ENCODE data around the gene SRMS. TPM values are rescaled to one million over a fixed set of nuclear protein-coding genes. Genes with fewer than 3 reads are reported as not detected.

The SRMS gene
- total and polyA plus RNA-seq, 2 of the 13 experiments (the other 11 are each of a cell fraction or from before 2014, with no cell fraction given), result not detected

DNA sequence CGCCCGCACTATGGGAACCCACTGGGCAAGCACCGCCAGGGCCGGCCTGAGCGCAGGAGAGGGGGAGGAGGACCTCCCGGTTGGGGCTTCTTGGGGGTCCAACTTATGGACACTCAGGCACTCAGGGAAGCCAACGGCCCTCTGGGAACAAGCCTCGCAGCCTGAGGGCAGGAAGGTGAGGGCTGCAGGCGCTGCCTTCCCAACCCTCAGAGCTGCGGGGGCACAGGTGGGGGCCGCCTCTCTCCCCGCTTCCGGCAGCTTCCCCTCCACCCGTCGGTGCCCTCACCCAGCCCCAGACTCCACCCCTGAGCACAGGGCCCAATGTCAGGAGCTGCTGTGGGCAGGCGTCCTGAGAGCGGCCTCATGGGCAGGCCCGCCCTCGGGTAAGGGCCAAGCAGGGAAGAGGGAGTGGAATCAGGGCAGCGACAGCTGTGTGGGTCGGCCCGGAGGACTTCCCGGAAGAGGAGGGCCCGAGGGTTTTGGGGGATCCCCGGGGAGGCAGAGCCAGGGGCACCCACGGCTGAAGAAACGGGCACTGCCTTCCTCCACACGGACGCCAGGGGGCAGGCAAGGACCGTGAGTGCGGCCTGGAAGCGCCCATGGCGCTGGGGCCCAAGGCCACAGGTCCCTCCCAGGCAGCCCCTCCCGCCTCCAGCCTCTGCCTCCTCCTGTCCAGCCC, 9.9 kb downstream of the SRMS start (continued):
- TF ChIP-seq, protein P1, sequence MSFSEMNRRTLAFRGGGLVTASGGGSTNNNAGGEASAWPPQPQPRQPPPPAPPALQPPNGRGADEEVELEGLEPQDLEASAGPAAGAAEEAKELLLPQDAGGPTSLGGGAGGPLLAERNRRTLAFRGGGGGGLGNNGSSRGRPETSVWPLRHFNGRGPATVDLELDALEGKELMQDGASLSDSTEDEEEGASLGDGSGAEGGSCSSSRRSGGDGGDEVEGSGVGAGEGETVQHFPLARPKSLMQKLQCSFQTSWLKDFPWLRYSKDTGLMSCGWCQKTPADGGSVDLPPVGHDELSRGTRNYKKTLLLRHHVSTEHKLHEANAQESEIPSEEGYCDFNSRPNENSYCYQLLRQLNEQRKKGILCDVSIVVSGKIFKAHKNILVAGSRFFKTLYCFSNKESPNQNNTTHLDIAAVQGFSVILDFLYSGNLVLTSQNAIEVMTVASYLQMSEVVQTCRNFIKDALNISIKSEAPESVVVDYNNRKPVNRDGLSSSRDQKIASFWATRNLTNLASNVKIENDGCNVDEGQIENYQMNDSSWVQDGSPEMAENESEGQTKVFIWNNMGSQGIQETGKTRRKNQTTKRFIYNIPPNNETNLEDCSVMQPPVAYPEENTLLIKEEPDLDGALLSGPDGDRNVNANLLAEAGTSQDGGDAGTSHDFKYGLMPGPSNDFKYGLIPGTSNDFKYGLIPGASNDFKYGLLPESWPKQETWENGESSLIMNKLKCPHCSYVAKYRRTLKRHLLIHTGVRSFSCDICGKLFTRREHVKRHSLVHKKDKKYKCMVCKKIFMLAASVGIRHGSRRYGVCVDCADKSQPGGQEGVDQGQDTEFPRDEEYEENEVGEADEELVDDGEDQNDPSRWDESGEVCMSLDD (CRISPR knock-in tag; IDR thresholded peaks at IDR 0.05; ENCODE audit: borderline replicate concordance), result peak; percentile 100
- TF ChIP-seq, protein P2, sequence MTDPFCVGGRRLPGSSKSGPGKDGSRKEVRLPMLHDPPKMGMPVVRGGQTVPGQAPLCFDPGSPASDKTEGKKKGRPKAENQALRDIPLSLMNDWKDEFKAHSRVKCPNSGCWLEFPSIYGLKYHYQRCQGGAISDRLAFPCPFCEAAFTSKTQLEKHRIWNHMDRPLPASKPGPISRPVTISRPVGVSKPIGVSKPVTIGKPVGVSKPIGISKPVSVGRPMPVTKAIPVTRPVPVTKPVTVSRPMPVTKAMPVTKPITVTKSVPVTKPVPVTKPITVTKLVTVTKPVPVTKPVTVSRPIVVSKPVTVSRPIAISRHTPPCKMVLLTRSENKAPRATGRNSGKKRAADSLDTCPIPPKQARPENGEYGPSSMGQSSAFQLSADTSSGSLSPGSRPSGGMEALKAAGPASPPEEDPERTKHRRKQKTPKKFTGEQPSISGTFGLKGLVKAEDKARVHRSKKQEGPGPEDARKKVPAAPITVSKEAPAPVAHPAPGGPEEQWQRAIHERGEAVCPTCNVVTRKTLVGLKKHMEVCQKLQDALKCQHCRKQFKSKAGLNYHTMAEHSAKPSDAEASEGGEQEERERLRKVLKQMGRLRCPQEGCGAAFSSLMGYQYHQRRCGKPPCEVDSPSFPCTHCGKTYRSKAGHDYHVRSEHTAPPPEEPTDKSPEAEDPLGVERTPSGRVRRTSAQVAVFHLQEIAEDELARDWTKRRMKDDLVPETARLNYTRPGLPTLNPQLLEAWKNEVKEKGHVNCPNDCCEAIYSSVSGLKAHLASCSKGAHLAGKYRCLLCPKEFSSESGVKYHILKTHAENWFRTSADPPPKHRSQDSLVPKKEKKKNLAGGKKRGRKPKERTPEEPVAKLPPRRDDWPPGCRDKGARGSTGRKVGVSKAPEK (CRISPR knock-in tag; IDR thresholded peaks at IDR 0.05; ENCODE audit: borderline replicate concordance), result 0 out of 2 replicates have a peak, but pooled peaks have one; percentile 53
- TF ChIP-seq, protein P3, sequence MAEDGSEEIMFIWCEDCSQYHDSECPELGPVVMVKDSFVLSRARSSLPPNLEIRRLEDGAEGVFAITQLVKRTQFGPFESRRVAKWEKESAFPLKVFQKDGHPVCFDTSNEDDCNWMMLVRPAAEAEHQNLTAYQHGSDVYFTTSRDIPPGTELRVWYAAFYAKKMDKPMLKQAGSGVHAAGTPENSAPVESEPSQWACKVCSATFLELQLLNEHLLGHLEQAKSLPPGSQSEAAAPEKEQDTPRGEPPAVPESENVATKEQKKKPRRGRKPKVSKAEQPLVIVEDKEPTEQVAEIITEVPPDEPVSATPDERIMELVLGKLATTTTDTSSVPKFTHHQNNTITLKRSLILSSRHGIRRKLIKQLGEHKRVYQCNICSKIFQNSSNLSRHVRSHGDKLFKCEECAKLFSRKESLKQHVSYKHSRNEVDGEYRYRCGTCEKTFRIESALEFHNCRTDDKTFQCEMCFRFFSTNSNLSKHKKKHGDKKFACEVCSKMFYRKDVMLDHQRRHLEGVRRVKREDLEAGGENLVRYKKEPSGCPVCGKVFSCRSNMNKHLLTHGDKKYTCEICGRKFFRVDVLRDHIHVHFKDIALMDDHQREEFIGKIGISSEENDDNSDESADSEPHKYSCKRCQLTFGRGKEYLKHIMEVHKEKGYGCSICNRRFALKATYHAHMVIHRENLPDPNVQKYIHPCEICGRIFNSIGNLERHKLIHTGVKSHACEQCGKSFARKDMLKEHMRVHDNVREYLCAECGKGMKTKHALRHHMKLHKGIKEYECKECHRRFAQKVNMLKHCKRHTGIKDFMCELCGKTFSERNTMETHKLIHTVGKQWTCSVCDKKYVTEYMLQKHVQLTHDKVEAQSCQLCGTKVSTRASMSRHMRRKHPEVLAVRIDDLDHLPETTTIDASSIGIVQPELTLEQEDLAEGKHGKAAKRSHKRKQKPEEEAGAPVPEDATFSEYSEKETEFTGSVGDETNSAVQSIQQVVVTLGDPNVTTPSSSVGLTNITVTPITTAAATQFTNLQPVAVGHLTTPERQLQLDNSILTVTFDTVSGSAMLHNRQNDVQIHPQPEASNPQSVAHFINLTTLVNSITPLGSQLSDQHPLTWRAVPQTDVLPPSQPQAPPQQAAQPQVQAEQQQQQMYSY (CRISPR knock-in tag; IDR thresholded peaks at IDR 0.05), result 0 out of 2 replicates have a peak, but pooled peaks have one; percentile 56
- TF ChIP-seq RBAK (CRISPR knock-in tag; IDR thresholded peaks at IDR 0.05) (no peak), SIX1 (CRISPR knock-in tag; IDR thresholded peaks at IDR 0.05; ENCODE audit: borderline replicate concordance) (no peak), ARID2 (CRISPR knock-in tag; IDR thresholded peaks at IDR 0.05; ENCODE audit: borderline replicate concordance) (peak; percentile 81; the same call in 1 of the 2 replicates), HDAC2 (CRISPR knock-in tag; IDR thresholded peaks at IDR 0.05) (peak; percentile 78), EED (CRISPR knock-in tag; IDR thresholded peaks at IDR 0.05) (0 out of 2 replicates have a peak, but pooled peaks have one; percentile 36), EHMT2 (IDR thresholded peaks at IDR 0.05; ENCODE audit: borderline replicate concordance, low read depth, low read length) (no peak), CBX2 (IDR thresholded peaks at IDR 0.05; ENCODE audit: low read depth, low read length) (no peak), CBX2 (CRISPR knock-in tag; IDR thresholded peaks at IDR 0.05; ENCODE audit: low read depth) (peak; percentile 76; the same call in 1 of the 2 replicates), ZNF792 (CRISPR knock-in tag; IDR thresholded peaks at IDR 0.05) (peak; percentile 95; the same call in 1 of the 2 replicates), ZNF430 (CRISPR knock-in tag; IDR thresholded peaks at IDR 0.05) (peak; percentile 93; the same call in 1 of the 2 replicates), STAG1 (CRISPR knock-in tag; IDR thresholded peaks at IDR 0.05) (peak; percentile 100)
- TF ChIP-seq, protein P4, sequence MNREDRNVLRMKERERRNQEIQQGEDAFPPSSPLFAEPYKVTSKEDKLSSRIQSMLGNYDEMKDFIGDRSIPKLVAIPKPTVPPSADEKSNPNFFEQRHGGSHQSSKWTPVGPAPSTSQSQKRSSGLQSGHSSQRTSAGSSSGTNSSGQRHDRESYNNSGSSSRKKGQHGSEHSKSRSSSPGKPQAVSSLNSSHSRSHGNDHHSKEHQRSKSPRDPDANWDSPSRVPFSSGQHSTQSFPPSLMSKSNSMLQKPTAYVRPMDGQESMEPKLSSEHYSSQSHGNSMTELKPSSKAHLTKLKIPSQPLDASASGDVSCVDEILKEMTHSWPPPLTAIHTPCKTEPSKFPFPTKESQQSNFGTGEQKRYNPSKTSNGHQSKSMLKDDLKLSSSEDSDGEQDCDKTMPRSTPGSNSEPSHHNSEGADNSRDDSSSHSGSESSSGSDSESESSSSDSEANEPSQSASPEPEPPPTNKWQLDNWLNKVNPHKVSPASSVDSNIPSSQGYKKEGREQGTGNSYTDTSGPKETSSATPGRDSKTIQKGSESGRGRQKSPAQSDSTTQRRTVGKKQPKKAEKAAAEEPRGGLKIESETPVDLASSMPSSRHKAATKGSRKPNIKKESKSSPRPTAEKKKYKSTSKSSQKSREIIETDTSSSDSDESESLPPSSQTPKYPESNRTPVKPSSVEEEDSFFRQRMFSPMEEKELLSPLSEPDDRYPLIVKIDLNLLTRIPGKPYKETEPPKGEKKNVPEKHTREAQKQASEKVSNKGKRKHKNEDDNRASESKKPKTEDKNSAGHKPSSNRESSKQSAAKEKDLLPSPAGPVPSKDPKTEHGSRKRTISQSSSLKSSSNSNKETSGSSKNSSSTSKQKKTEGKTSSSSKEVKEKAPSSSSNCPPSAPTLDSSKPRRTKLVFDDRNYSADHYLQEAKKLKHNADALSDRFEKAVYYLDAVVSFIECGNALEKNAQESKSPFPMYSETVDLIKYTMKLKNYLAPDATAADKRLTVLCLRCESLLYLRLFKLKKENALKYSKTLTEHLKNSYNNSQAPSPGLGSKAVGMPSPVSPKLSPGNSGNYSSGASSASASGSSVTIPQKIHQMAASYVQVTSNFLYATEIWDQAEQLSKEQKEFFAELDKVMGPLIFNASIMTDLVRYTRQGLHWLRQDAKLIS (CRISPR knock-in tag; IDR thresholded peaks at IDR 0.05), result no peak
